GM12878 (cell line): ENCODE data around the gene INVS. TPM values are rescaled to one million over a fixed set of nuclear protein-coding genes. Genes with fewer than 3 reads are reported as not detected.

Experiments used
- ATAC-seq: fragments of 200-7000 bp; cut with Tn5 transposase; 3 replicates; pipeline ENCODE4 v1.9.1; 2020; ENCODE audit warnings: mild to moderate bottlenecking, moderate library complexity
- BruUV-seq: library from RNA; stranded (reverse); fragments of 400-500 nt; replicated peaks from 2 replicates; lab custom pipeline; 2021; lab: Mats Ljungman, UMichigan
- CTCF ChIA-PET: fragments of 300-600 bp; sonication (Branson Sonifier 250); formaldehyde crosslinking; extraction: SDS; loops from one replicate; lab custom pipeline; 2021; ENCODE audit warnings: inconsistent platforms; lab: Yijun Ruan, JAX
- POLR2A ChIA-PET: fragments of 350-600 bp; formaldehyde crosslinking; extraction: SDS; loops from one replicate; lab custom pipeline; 2021; ENCODE audit warnings: inconsistent platforms; lab: Charles Lee
- RAD21 ChIA-PET: fragments of 300-600 bp; sonication (Branson Sonifier 250); formaldehyde crosslinking; loops from one replicate; lab custom pipeline; 2023; ENCODE audit warnings: antibody characterized with exemption; ENCODE audit not compliant: unreplicated experiment; lab: Charles Lee
- SMC1A ChIA-PET: fragments of 300-600 bp; sonication (Branson Sonifier 250); formaldehyde crosslinking; loops from one replicate; lab custom pipeline; 2023; ENCODE audit not compliant: unreplicated experiment, uncharacterized antibody; lab: Charles Lee
- DNase-seq: peaks from one replicate; pipeline ENCODE4 v3.0.0-alpha.2; 2011; ENCODE audit warnings: low read depth, low spot score
- FAIRE-seq: peaks from 3 replicates; lab custom pipeline; 2011; peaks lifted over from hg19 to GRCh38; lab: Jason Lieb, UNC
- H2AFZ ChIP-seq: 2 replicates; pipeline ENCODE4 v1.6.0; 2011; ENCODE audit warnings: low read depth, low read length, control low read depth; ENCODE audit not compliant: control insufficient read depth
- H3K27ac ChIP-seq: 2 replicates; pipeline ENCODE4 v1.5.1; 2011; ENCODE audit warnings: control low read depth; ENCODE audit not compliant: control insufficient read depth, insufficient read depth
- H3K27me3 ChIP-seq, 2 experiments: replicated peaks in 1 of 2; 2 replicates each; pipeline versions ENCODE4 v1.6.0 to v1.6.1; 2011; ENCODE audit warnings: low read length in 1 of 2; ENCODE audit not compliant: control insufficient read depth in 2 of 2, insufficient read depth in 2 of 2
- H3K36me3 ChIP-seq, 2 experiments: 2 replicates each; pipeline ENCODE4 v1.5.1; 2011; ENCODE audit warnings: low read length in 1 of 2; ENCODE audit not compliant: control insufficient read depth in 2 of 2, insufficient read depth in 2 of 2
- H3K4me1 ChIP-seq: 2 replicates; pipeline ENCODE4 v1.6.1; 2011; ENCODE audit warnings: mild to moderate bottlenecking, low read length, moderate library complexity, mixed read lengths; ENCODE audit not compliant: control insufficient read depth, insufficient read depth
- H3K4me2 ChIP-seq: 2 replicates; pipeline ENCODE4 v1.6.0; 2011; ENCODE audit warnings: control low read depth; ENCODE audit not compliant: control insufficient read depth, insufficient read depth
- H3K4me3 ChIP-seq: fragments of 200-600 bp; sonication (generic); 2 replicates; pipeline ENCODE4 v1.5.1; 2016
- H3K79me2 ChIP-seq: 2 replicates; pipeline ENCODE4 v1.6.0; 2011; ENCODE audit warnings: low read length; ENCODE audit not compliant: control insufficient read depth, insufficient read depth
- H3K9ac ChIP-seq: 2 replicates; pipeline ENCODE4 v1.8.0; 2011; ENCODE audit warnings: low read length, control low read depth, mixed read lengths; ENCODE audit not compliant: control insufficient read depth, insufficient read depth
- H3K9me3 ChIP-seq: replicated peaks from 3 replicates; pipeline ENCODE4 v1.5.1; 2011; ENCODE audit warnings: mild to moderate bottlenecking, low read length; ENCODE audit not compliant: control insufficient read depth, insufficient read depth
- H4K20me1 ChIP-seq: 2 replicates; pipeline ENCODE4 v1.6.0; 2011; ENCODE audit not compliant: control insufficient read depth, insufficient read depth
- BCL11A ChIP-seq: IDR thresholded peaks from 2 replicates; pipeline ENCODE4 v1.6.1; 2011; ENCODE audit warnings: low read depth, low read length
- BRCA1 ChIP-seq: IDR thresholded peaks from 2 replicates; pipeline ENCODE4 v1.6.1; 2011; ENCODE audit warnings: low read depth, low read length, improper control_type of control experiment
- DPF2 ChIP-seq: fragments of 450-650 bp; IDR thresholded peaks from 2 replicates; pipeline ENCODE4 v1.6.1; 2017; ENCODE audit warnings: mild to moderate bottlenecking
- E4F1 ChIP-seq: fragments of 450-650 bp; IDR thresholded peaks from 2 replicates; pipeline ENCODE4 v1.6.1; 2018; ENCODE audit warnings: borderline replicate concordance, mild to moderate bottlenecking; ENCODE audit not compliant: partially characterized antibody
- LARP7 ChIP-seq: fragments of 450-650 bp; IDR thresholded peaks from 2 replicates; pipeline ENCODE4 v1.6.1; 2017; ENCODE audit warnings: mild to moderate bottlenecking
- POLR2AphosphoS5 ChIP-seq: IDR thresholded peaks from 2 replicates; pipeline ENCODE4 v1.6.1; 2011; ENCODE audit warnings: mild to moderate bottlenecking, low read length, inconsistent platforms
- RAD21 ChIP-seq: IDR thresholded peaks from 2 replicates; pipeline ENCODE4 v1.6.1; 2011; ENCODE audit warnings: mild to moderate bottlenecking, low read depth, low read length, moderate library complexity; ENCODE audit not compliant: insufficient read depth
- SIX5 ChIP-seq: IDR thresholded peaks from 2 replicates; pipeline ENCODE4 v1.6.1; 2011; ENCODE audit warnings: mild to moderate bottlenecking, low read depth, low read length, moderate library complexity; ENCODE audit not compliant: severe bottlenecking
- SMC3 ChIP-seq: IDR thresholded peaks from 2 replicates; pipeline ENCODE4 v1.6.1; 2011; ENCODE audit warnings: low read length, improper control_type of control experiment, borderline replicate concordance
- TBL1XR1 ChIP-seq: IDR thresholded peaks from 2 replicates; pipeline ENCODE4 v1.6.1; 2012; ENCODE audit warnings: low read depth, low read length, improper control_type of control experiment
- TCF7 ChIP-seq: IDR thresholded peaks from 2 replicates; pipeline ENCODE4 v1.6.1; 2014; ENCODE audit warnings: antibody characterized with exemption, borderline replicate concordance
- WRNIP1 ChIP-seq: IDR thresholded peaks from 2 replicates; pipeline ENCODE4 v1.6.1; 2011; ENCODE audit warnings: low read depth, low read length, improper control_type of control experiment, borderline replicate concordance
- ZNF384 ChIP-seq: IDR thresholded peaks from 2 replicates; pipeline ENCODE4 v1.6.1; 2012; ENCODE audit warnings: low read depth, mild to moderate bottlenecking, low read length, improper control_type of control experiment, borderline replicate concordance
- WGBS: methylation state at CpG from one replicate; pipeline ENCODE4 v1.1.6; 2016; ENCODE audit warnings: low lambda C conversion rate; ENCODE audit not compliant: insufficient replicate concordance, insufficient coverage; ENCODE audit errors: missing lambda C conversion rate; 5-methylcytosine and 5-hydroxymethylcytosine counted together
- in situ Hi-C: fragments of 300-500 bp; cut with MboI; formaldehyde crosslinking; loops from 9 replicates; pipeline ENCODE4 v1.14.3; 2018; ENCODE audit warnings: mixed read lengths
- intact Hi-C: fragments of 100-400 bp; cut with micrococcal nuclease; formaldehyde crosslinking; loops from one replicate; pipeline ENCODE4 v1.14.2; 2022; ENCODE audit not compliant: unreplicated experiment
- polyA plus RNA-seq, 11 experiments: library from polyadenylated mRNA; depleted of rRNA in 4 of 11; unstranded in 6 of 11; stranded (reverse) in 5 of 11; fragments of >200 nt; fragmentation: Nextera tagmentation in 4 of 11; fragmentation: Illumina TruSeq in 1 of 11; extraction: Ambion mirVana in 4 of 11; extraction: Trizol in 1 of 11; gene quantifications; 1 replicate in 1 of 11; 2 replicates in 10 of 11; pipeline versions ENCODE4 v1.2.1 to v1.2.3, GENCODE V29; 2011 to 2016; ENCODE audit warnings: inconsistent platforms in 2 of 11, missing spikeins in 2 of 11, low read depth in 1 of 11
- total RNA-seq, 4 experiments: library from RNA; depleted of rRNA in 3 of 4; stranded (reverse); fragments of >200 nt in 3 of 4; fragmentation: Illumina TruSeq in 1 of 4; extraction: Trizol in 1 of 4; gene quantifications; 2 replicates each; pipeline versions ENCODE4 v1.2.1 to v1.2.3, GENCODE V29; 2013 to 2021
- TF ChIP-seq, protein P1 (sequence below), 3 experiments: IDR thresholded peaks in 2 of 3; conservative IDR thresholded peaks in 1 of 3; 2 replicates each; pipeline ENCODE4 v1.5.1; 2011; ENCODE audit warnings: low read depth in 3 of 3, low read length in 3 of 3, mild to moderate bottlenecking in 3 of 3, control low read depth in 2 of 3, moderate library complexity in 2 of 3, inconsistent platforms in 1 of 3, mixed read lengths in 1 of 3; ENCODE audit not compliant: control insufficient read depth in 2 of 3, insufficient read depth in 1 of 3; ENCODE audit errors: extremely low read depth in 1 of 3
- TF ChIP-seq, protein P2 (sequence below): IDR thresholded peaks from 2 replicates; pipeline ENCODE4 v1.6.1; 2012; ENCODE audit warnings: mild to moderate bottlenecking, low read depth, low read length

The INVS gene
- total and polyA plus RNA-seq, 10 of the 15 experiments (the other 5 are each of a cell fraction or from before 2014, with no cell fraction given) = 0.93 to 20.8 (median 13.2) TPM

- H3K9me3 ChIP-seq = no peaks in the 10 kb centered on the region
- peaks cover 20% of the 10 kb centered on the region for H3K4me1 ChIP-seq
- H2AFZ ChIP-seq = no peak overlapping the region
- ChIA-PET CTCF (interaction anchor here (0.6 to 12.2 kb wide), 20 partner anchors 15 to 1089 kb away, joined by 3 to 143 read pairs (median 4); no protein-coding TSS in a partner anchor), RAD21 (interaction anchor here (0.6 to 1.5 kb wide), 11 partner anchors 99 to 1047 kb away, joined by 3 to 8 read pairs (median 3); no protein-coding TSS in a partner anchor), POLR2A (interaction anchor here (0.7 kb wide), 2 partner anchors 76 to 238 kb away, joined by 3 to 4 read pairs; no protein-coding TSS in a partner anchor), SMC1A (interaction anchor here (0.7 to 2.0 kb wide), 10 partner anchors 9 to 1060 kb away, joined by 3 to 9 read pairs (median 4); no protein-coding TSS in a partner anchor)
- WGBS = 49% methylated on average over 2 of the region's 2 CpGs
- peaks cover 0 to 4% of the 10 kb centered on the region in 2 experiments; a peak in 2 of 4 replicates for H3K36me3 ChIP-seq
- H3K27me3 ChIP-seq = no peaks in the 10 kb centered on the region
- no peak for FAIRE-seq
- no peak overlapping the region for H3K4me3 ChIP-seq
- no TSS peak for BruUV-seq
- no peaks in the 10 kb centered on the region for H4K20me1 ChIP-seq
- no peak for TF ChIP-seq BCL11A
- TF ChIP-seq SIX5 = no peak
- TF ChIP-seq TBL1XR1 = no peak
- TF ChIP-seq DPF2 = no peak
- TF ChIP-seq WRNIP1 = no peak
- TF ChIP-seq SMC3 = peak; percentile 42; the same call in 1 of the 2 replicates
- TF ChIP-seq, protein P1, sequence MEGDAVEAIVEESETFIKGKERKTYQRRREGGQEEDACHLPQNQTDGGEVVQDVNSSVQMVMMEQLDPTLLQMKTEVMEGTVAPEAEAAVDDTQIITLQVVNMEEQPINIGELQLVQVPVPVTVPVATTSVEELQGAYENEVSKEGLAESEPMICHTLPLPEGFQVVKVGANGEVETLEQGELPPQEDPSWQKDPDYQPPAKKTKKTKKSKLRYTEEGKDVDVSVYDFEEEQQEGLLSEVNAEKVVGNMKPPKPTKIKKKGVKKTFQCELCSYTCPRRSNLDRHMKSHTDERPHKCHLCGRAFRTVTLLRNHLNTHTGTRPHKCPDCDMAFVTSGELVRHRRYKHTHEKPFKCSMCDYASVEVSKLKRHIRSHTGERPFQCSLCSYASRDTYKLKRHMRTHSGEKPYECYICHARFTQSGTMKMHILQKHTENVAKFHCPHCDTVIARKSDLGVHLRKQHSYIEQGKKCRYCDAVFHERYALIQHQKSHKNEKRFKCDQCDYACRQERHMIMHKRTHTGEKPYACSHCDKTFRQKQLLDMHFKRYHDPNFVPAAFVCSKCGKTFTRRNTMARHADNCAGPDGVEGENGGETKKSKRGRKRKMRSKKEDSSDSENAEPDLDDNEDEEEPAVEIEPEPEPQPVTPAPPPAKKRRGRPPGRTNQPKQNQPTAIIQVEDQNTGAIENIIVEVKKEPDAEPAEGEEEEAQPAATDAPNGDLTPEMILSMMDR (IDR thresholded peaks at IDR 0.05 in 2 of 3, conservative IDR thresholded peaks at IDR 0.05 in 1 of 3; ENCODE audit: control insufficient read depth in 2 of 3, extremely low read depth in 1 of 3, insufficient read depth in 1 of 3, low read depth in 3 of 3, low read length in 3 of 3) = peak; percentile 12 to 43 (median 26); a peak in 2 of 6 replicates
- no peak for TF ChIP-seq BRCA1
- no peak for TF ChIP-seq TCF7
- peak; percentile 91 for TF ChIP-seq ZNF384
- no peak for TF ChIP-seq POLR2AphosphoS5
- no peak for TF ChIP-seq LARP7
- TF ChIP-seq, protein P2, sequence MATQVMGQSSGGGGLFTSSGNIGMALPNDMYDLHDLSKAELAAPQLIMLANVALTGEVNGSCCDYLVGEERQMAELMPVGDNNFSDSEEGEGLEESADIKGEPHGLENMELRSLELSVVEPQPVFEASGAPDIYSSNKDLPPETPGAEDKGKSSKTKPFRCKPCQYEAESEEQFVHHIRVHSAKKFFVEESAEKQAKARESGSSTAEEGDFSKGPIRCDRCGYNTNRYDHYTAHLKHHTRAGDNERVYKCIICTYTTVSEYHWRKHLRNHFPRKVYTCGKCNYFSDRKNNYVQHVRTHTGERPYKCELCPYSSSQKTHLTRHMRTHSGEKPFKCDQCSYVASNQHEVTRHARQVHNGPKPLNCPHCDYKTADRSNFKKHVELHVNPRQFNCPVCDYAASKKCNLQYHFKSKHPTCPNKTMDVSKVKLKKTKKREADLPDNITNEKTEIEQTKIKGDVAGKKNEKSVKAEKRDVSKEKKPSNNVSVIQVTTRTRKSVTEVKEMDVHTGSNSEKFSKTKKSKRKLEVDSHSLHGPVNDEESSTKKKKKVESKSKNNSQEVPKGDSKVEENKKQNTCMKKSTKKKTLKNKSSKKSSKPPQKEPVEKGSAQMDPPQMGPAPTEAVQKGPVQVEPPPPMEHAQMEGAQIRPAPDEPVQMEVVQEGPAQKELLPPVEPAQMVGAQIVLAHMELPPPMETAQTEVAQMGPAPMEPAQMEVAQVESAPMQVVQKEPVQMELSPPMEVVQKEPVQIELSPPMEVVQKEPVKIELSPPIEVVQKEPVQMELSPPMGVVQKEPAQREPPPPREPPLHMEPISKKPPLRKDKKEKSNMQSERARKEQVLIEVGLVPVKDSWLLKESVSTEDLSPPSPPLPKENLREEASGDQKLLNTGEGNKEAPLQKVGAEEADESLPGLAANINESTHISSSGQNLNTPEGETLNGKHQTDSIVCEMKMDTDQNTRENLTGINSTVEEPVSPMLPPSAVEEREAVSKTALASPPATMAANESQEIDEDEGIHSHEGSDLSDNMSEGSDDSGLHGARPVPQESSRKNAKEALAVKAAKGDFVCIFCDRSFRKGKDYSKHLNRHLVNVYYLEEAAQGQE = no peak
- no peak for TF ChIP-seq E4F1
- TF ChIP-seq RAD21 = peak; percentile 61
- in situ Hi-C loops (loop anchor here (10.0 to 25.0 kb wide), 2 partner anchors 410 to 1038 kb away; partner anchors contain the start of gene NR4A3), intact Hi-C loops (loop anchor here (10.0 kb wide), 1 partner anchor 372 kb away; no protein-coding TSS in a partner anchor)
- DNase-seq = no peak
- ATAC-seq = no peak
- H3K79me2 ChIP-seq = no peaks in the 10 kb centered on the region
- no peak overlapping the region for H3K4me2 ChIP-seq
- no peak overlapping the region for H3K9ac ChIP-seq
- no peak overlapping the region for H3K27ac ChIP-seq
Measured at GRCh38 chr9:100222674-100223073, 123.6 kb downstream of the INVS start.
